WERI-Rb-1 (cell line): Measurements from ENCODE around the gene TLN1.

Experiments used
- DNase-seq: peaks from one replicate; pipeline ENCODE4 v3.0.0-alpha.2; 2020
- H3K27ac ChIP-seq: fragments of 250-450 bp; sonication (Bioruptor Pico); 2 replicates; pipeline ENCODE4 v1.5.1; 2020; ENCODE audit warnings: mild to moderate bottlenecking, moderate library complexity
- H3K27me3 ChIP-seq: fragments of 250-450 bp; sonication (Bioruptor Pico); 2 replicates; pipeline ENCODE4 v1.5.1; 2021; ENCODE audit warnings: mild to moderate bottlenecking, low read depth, moderate library complexity; ENCODE audit not compliant: insufficient read depth, severe bottlenecking
- H3K36me3 ChIP-seq: fragments of 250-450 bp; sonication (Bioruptor Pico); 2 replicates; pipeline ENCODE4 v1.5.1; 2020; ENCODE audit warnings: mild to moderate bottlenecking, moderate library complexity
- H3K4me3 ChIP-seq: 2 replicates; pipeline ENCODE4 v1.5.1; 2011; ENCODE audit warnings: low read depth, mild to moderate bottlenecking, control low read depth, low read length
- H3K9me3 ChIP-seq: fragments of 250-450 bp; sonication (Bioruptor Pico); 2 replicates; pipeline ENCODE4 v1.5.1; 2021; ENCODE audit warnings: mild to moderate bottlenecking, moderate library complexity; ENCODE audit not compliant: severe bottlenecking
- CTCF ChIP-seq: IDR thresholded peaks from 2 replicates; pipeline ENCODE4 v1.5.1; 2011; ENCODE audit warnings: low read depth, mild to moderate bottlenecking, control low read depth, inconsistent platforms, low read length

The TLN1 gene

GRCh38 chr9:35674025-35674361, 58.0 kb downstream of the TLN1 start:
- H3K4me3 ChIP-seq = no peak overlapping the region
- no peak overlapping the region for H3K27ac ChIP-seq
- H3K27me3 ChIP-seq = no peaks in the 10 kb centered on the region
- no peak for DNase-seq
- H3K9me3 ChIP-seq = no peaks in the 10 kb centered on the region
- no peak for TF ChIP-seq CTCF
- H3K36me3 ChIP-seq = no peaks in the 10 kb centered on the region

GRCh38 chr9:35673132-35674024, 58.6 kb downstream of the TLN1 start, which contains the start of gene CA9:
Gene CA9, plus strand, starts transcription at chr9:35673928. Its CDS starts 32 bp downstream, at chr9:35673960.
- no peaks in the 10 kb centered on the region for H3K36me3 ChIP-seq
- H3K27ac ChIP-seq = no peak within 1 kb of the TSS
- DNase-seq = no peak
- H3K4me3 ChIP-seq = no peak within 1 kb of the TSS
- no peaks in the 10 kb centered on the region for H3K27me3 ChIP-seq
- no peak for TF ChIP-seq CTCF
- H3K9me3 ChIP-seq = no peaks in the 10 kb centered on the region

GRCh38 chr9:35669331-35670145, 62.5 kb downstream of the TLN1 start:
- Histone ChIP-seq H3K27me3 (no peaks in the 10 kb centered on the region), H3K36me3 (no peaks in the 10 kb centered on the region), H3K4me3 (no peak overlapping the region), H3K27ac (no peak overlapping the region), H3K9me3 (no peaks in the 10 kb centered on the region)
- no peak for DNase-seq
- TF ChIP-seq CTCF = no peak

GRCh38 chr9:35667939-35668338, 64.1 kb downstream of the TLN1 start:
- no peak for TF ChIP-seq CTCF
- no peaks in the 10 kb centered on the region for H3K27me3 ChIP-seq
- no peak for DNase-seq
- no peak overlapping the region for H3K4me3 ChIP-seq
- no peaks in the 10 kb centered on the region for H3K9me3 ChIP-seq
- no peak overlapping the region for H3K27ac ChIP-seq
- H3K36me3 ChIP-seq = peaks cover 4% of the 10 kb centered on the region

- H3K27me3 ChIP-seq = no peaks in the 10 kb centered on the region
- TF ChIP-seq CTCF = no peak
- no peak overlapping the region for H3K4me3 ChIP-seq
- H3K27ac ChIP-seq = no peak overlapping the region
- no peak for DNase-seq
- no peaks in the 10 kb centered on the region for H3K9me3 ChIP-seq
- H3K36me3 ChIP-seq = peaks cover 15% of the 10 kb centered on the region
Observed at GRCh38 chr9:35666549-35666948, 65.4 kb downstream of the TLN1 start.
